Neural cell (in vitro differentiated cells): ENCODE results near the gene SMTNL2.

Experiments used
- EP300 ChIP-seq: fragments of 450-650 bp; conservative IDR thresholded peaks from 2 replicates; pipeline ENCODE4 v1.6.1; 2014; ENCODE audit warnings: antibody characterized with exemption, mild to moderate bottlenecking, moderate library complexity; ENCODE audit not compliant: poor library complexity, severe bottlenecking
- EZH2 ChIP-seq: fragments of 200-600, 300-800 bp; shearing (Covaris generic), sonication (generic); IDR thresholded peaks from 2 replicates; pipeline ENCODE4 v1.6.1; 2014; ENCODE audit warnings: antibody characterized with exemption, low read length, borderline replicate concordance, mild to moderate bottlenecking; ENCODE audit not compliant: insufficient read depth, poor library complexity, severe bottlenecking
- MXI1 ChIP-seq: fragments of 450-650 bp; conservative IDR thresholded peaks from 2 replicates; pipeline ENCODE4 v1.6.1; 2014; ENCODE audit warnings: antibody characterized with exemption, mild to moderate bottlenecking; ENCODE audit not compliant: poor library complexity, severe bottlenecking
- POLR2AphosphoS5 ChIP-seq: IDR thresholded peaks from 2 replicates; pipeline ENCODE4 v1.6.1; 2012
- RAD21 ChIP-seq: fragments of 450-650 bp; conservative IDR thresholded peaks from 2 replicates; pipeline ENCODE4 v1.6.1; 2014; ENCODE audit warnings: antibody characterized with exemption, mild to moderate bottlenecking, moderate library complexity
- SMC3 ChIP-seq: fragments of 450-650 bp; conservative IDR thresholded peaks from 2 replicates; pipeline ENCODE4 v1.6.1; 2014; ENCODE audit warnings: antibody characterized with exemption, mild to moderate bottlenecking, moderate library complexity; ENCODE audit not compliant: poor library complexity
- TAF1 ChIP-seq: IDR thresholded peaks from 2 replicates; pipeline ENCODE4 v1.6.1; 2012; ENCODE audit warnings: low read depth
- TF ChIP-seq, protein P1 (sequence below): fragments of 450-650 bp; IDR thresholded peaks from 2 replicates; pipeline ENCODE4 v1.5.1; 2014; ENCODE audit warnings: antibody characterized with exemption, mild to moderate bottlenecking, moderate library complexity; ENCODE audit not compliant: poor library complexity, severe bottlenecking
- TF ChIP-seq, protein P2 (sequence below): IDR thresholded peaks from 2 replicates; pipeline ENCODE4 v1.6.1; 2012; ENCODE audit warnings: borderline replicate concordance

GRCh38 chr17:4634976-4635375, 50.6 kb downstream of the SMTNL2 start:
- TF ChIP-seq, protein P1, sequence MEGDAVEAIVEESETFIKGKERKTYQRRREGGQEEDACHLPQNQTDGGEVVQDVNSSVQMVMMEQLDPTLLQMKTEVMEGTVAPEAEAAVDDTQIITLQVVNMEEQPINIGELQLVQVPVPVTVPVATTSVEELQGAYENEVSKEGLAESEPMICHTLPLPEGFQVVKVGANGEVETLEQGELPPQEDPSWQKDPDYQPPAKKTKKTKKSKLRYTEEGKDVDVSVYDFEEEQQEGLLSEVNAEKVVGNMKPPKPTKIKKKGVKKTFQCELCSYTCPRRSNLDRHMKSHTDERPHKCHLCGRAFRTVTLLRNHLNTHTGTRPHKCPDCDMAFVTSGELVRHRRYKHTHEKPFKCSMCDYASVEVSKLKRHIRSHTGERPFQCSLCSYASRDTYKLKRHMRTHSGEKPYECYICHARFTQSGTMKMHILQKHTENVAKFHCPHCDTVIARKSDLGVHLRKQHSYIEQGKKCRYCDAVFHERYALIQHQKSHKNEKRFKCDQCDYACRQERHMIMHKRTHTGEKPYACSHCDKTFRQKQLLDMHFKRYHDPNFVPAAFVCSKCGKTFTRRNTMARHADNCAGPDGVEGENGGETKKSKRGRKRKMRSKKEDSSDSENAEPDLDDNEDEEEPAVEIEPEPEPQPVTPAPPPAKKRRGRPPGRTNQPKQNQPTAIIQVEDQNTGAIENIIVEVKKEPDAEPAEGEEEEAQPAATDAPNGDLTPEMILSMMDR = no peak
- TF ChIP-seq EZH2 (no peak), POLR2AphosphoS5 (no peak), RAD21 (no peak), SMC3 (no peak), MXI1 (no peak), TAF1 (no peak), EP300 (no peak)
- TF ChIP-seq, protein P2, sequence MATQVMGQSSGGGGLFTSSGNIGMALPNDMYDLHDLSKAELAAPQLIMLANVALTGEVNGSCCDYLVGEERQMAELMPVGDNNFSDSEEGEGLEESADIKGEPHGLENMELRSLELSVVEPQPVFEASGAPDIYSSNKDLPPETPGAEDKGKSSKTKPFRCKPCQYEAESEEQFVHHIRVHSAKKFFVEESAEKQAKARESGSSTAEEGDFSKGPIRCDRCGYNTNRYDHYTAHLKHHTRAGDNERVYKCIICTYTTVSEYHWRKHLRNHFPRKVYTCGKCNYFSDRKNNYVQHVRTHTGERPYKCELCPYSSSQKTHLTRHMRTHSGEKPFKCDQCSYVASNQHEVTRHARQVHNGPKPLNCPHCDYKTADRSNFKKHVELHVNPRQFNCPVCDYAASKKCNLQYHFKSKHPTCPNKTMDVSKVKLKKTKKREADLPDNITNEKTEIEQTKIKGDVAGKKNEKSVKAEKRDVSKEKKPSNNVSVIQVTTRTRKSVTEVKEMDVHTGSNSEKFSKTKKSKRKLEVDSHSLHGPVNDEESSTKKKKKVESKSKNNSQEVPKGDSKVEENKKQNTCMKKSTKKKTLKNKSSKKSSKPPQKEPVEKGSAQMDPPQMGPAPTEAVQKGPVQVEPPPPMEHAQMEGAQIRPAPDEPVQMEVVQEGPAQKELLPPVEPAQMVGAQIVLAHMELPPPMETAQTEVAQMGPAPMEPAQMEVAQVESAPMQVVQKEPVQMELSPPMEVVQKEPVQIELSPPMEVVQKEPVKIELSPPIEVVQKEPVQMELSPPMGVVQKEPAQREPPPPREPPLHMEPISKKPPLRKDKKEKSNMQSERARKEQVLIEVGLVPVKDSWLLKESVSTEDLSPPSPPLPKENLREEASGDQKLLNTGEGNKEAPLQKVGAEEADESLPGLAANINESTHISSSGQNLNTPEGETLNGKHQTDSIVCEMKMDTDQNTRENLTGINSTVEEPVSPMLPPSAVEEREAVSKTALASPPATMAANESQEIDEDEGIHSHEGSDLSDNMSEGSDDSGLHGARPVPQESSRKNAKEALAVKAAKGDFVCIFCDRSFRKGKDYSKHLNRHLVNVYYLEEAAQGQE = no peak
